LNCaP clone FGC (cell line): ENCODE measurements around the gene HEG1.

ENCODE experiments used
- DNase-seq: peaks from one replicate; pipeline ENCODE4 v3.0.0-alpha.2; 2011; ENCODE audit warnings: low read depth
- H3K4me3 ChIP-seq: 2 replicates; pipeline ENCODE4 v1.5.1; 2011; ENCODE audit warnings: mild to moderate bottlenecking, low read depth, low read length, control low read depth
- TF ChIP-seq, protein P1 (sequence below): IDR thresholded peaks from 2 replicates; pipeline ENCODE4 v1.5.1; 2012; ENCODE audit warnings: mild to moderate bottlenecking; ENCODE audit not compliant: control insufficient read depth, insufficient read depth; ENCODE audit errors: extremely low read depth

Gene HEG1

DNA sequence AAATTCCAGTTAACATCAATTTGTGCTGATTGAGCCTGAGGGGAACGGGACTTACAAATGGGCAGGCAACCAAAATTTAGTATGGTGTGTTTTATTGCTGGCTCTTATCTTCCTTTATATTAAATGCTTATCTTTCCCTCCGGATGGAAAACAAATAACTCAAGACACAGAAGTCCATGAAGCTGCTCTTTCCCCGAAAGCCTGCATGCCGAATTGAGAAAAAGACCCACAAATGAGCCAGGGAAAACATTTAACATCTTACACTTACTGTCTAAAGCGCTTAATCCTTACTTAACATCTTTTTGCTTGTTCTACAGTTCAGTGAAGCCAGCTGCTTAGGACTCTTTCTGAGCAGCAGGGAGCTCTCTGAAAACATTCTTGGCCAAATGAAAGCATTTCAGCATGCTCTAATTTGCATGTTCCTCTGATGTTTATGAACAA lies 49.5 kb downstream of the HEG1 start:
- TF ChIP-seq, protein P1, sequence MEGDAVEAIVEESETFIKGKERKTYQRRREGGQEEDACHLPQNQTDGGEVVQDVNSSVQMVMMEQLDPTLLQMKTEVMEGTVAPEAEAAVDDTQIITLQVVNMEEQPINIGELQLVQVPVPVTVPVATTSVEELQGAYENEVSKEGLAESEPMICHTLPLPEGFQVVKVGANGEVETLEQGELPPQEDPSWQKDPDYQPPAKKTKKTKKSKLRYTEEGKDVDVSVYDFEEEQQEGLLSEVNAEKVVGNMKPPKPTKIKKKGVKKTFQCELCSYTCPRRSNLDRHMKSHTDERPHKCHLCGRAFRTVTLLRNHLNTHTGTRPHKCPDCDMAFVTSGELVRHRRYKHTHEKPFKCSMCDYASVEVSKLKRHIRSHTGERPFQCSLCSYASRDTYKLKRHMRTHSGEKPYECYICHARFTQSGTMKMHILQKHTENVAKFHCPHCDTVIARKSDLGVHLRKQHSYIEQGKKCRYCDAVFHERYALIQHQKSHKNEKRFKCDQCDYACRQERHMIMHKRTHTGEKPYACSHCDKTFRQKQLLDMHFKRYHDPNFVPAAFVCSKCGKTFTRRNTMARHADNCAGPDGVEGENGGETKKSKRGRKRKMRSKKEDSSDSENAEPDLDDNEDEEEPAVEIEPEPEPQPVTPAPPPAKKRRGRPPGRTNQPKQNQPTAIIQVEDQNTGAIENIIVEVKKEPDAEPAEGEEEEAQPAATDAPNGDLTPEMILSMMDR = no peak
- no peak for DNase-seq
- H3K4me3 ChIP-seq = no peak overlapping the region

DNA sequence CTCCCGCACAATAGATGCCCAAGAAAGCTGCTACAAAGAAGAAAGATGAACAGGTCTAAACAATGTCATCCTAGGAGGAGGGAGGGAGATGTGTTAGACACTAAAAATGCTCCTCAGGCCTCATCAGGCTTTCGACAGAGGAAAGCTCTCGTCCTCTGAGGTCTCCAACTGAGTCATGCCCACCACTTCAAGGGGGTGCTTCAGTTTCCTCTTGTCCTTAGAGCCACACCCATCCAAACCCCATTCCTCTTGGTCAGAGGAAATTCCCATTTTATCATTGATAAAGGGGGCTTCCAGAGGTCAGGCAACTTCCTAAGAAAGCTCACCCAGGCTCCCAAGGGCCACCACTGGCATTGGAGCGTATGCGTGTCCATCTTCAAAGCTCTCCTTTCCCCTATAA lies 50.1 kb downstream of the HEG1 start:
- no peak overlapping the region for H3K4me3 ChIP-seq
- no peak for DNase-seq
- TF ChIP-seq, protein P1 = no peak

DNA sequence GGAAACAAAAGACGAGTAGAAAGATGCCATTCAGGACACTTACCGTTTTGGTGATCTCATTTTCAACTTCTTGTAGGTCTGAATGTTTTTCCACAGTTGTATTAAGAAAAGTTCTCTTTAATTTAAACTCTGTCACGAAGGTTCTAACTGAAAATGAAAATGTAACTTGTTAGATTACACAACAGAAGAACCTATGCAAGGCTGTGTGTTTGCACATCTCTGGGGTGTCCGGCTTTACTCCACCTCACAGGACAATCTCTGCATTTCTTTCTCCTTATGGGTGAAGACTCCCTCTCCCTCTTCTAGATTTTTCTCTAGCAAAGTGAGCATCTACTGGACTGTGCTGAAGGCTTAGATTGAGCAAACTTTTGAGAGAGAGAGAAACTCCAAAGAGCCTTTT lies 50.6 kb downstream of the HEG1 start:
- TF ChIP-seq, protein P1 = no peak
- DNase-seq = no peak
- no peak overlapping the region for H3K4me3 ChIP-seq

DNA sequence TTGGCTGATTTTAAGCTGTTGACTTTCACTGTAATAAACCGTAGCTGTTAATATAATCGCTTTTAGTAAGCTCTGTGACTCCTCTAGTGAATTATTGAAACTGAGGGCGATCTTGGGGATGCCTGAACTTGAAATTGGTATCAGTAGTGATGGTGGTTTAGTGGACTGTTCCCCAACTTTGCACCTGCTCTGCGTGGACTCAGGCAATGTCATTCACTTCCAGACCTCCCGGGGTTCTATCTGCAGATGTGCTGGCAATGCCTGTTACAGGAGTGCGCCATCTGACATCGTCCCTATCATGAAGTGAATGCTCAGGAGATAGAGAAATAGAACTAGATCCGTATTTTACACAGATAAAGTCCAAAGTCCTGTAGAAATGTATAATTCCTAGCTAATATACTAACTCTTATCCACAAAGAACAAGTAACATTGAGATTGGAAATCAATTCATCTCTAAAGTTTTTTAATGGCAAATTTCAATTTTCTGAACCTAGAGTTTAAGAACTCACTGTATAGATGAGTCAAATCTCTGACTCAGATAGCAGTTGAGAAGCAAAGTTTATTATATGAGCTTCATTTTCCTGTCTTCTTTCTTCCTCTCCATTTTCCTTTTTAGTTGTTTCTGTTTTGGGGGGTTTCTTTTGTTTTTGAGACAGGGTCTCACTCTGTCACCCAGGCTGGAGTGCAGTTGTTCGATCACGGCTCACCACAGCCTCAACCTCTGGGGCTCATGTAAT lies 51.8 kb downstream of the HEG1 start:
- DNase-seq = no peak
- no peak overlapping the region for H3K4me3 ChIP-seq
- TF ChIP-seq, protein P1 = no peak

DNA sequence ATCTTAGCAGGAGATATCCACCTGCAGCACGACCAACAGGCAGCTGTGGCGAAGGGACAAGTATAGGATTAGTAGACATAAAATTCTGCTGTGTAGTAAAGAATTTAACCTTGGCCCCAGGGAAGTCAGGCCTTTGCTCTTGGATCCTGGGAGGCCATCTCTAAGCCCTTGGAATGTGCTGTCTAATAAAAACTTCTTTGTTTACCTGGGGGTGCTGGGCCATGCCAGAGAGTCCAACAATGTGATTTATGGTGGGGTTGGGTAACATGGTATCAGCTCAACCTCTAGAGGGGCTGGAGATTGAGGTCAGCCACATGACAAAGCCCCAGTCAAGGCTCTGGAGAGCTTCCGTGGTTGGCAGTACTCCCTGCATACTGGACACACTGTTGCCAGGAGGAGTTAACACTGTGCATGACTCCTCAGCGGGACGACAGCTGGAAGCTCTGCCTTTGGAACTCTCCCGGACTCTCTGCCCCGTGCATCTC lies 52.4 kb downstream of the HEG1 start:
- TF ChIP-seq, protein P1 = no peak
- H3K4me3 ChIP-seq = no peak overlapping the region
- DNase-seq = no peak

DNA sequence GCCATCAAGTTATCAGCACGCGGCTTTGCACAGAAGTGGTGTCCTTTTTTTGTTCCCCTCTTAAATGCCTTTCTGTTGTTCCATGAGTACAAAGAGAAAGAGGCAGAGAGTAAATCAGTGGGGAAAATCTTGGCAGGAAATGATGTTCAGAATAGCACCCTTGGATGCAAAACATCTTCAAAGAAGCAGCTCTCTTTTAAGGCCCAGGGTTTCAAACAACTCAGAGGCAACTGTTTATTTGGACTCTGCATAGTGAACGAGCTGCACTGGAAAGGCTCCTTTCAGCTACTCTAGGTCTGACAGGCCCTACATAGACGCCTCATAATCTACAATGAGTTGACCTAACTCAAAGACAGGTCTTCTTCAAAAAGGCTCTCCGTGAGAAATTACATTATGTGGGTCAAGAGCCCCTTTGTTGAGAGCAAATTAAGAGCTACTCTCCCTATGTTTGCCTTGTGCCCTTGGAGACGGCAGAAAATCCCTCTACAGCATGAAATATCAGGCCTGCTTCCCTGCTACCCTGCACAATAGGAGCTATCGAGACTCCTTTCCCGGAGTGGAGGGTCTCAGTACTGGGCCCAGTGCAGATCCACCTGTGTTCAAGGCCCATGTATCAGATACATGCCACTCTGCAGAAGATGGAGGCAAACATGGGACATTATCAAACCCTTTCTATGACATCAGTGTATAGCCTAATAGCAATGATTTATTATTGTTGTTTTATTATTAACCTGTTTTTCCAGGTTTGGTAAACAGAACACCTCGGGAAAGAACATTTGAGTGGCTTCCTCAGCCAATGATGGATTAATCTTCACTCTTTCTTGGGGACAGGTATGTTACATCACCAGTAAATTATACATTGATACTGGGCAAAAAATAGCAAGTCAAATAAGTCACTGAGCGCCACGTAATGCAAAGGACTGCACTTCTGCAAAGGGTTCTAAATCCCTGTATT lies 53.1 kb downstream of the HEG1 start:
- no peak for DNase-seq
- TF ChIP-seq, protein P1 = no peak
- no peak overlapping the region for H3K4me3 ChIP-seq
